PFSK-1 (cell line): Measurements from ENCODE around the gene HMGXB4.

Experiments
- POLR2AphosphoS5 ChIP-seq: IDR thresholded peaks from 2 replicates; pipeline ENCODE4 v1.6.1; 2012; ENCODE audit warnings: low read depth, mild to moderate bottlenecking, control low read depth, low read length, moderate library complexity
- REST ChIP-seq, 2 experiments: IDR thresholded peaks; 2 replicates each; pipeline versions ENCODE4 v1.6.1 to v1.8.0; 2011 to 2012; ENCODE audit warnings: low read depth in 2 of 2, low read length in 2 of 2, control low read depth in 1 of 2, inconsistent platforms in 1 of 2, mild to moderate bottlenecking in 1 of 2, moderate library complexity in 1 of 2; ENCODE audit not compliant: insufficient read depth in 1 of 2
- SIN3A ChIP-seq: IDR thresholded peaks from 2 replicates; pipeline ENCODE4 v1.6.1; 2012; ENCODE audit warnings: mild to moderate bottlenecking, low read length, moderate library complexity, borderline replicate concordance; ENCODE audit not compliant: insufficient read depth

GRCh38 chr22:35335468-35335867 lies 78.2 kb downstream of the HMGXB4 start:
- TF ChIP-seq POLR2AphosphoS5 (no peak), REST (IDR thresholded peaks at IDR 0.05; ENCODE audit: insufficient read depth in 1 of 2, low read depth in 2 of 2, low read length in 2 of 2) (no peak), SIN3A (no peak)
